Lower leg skin (tissue), 4 donors: ENCODE results near the gene YAP1. TPM values are rescaled to one million over a fixed set of nuclear protein-coding genes. Genes with fewer than 3 reads are reported as not detected.
"Not testable (repeated sequence)": the region's sequence is repeated elsewhere in the genome, so short reads cannot be mapped to it uniquely, and the experiment has no call there.

Experiments used
- DNase-seq, 2 donors: peaks; one replicate each; pipeline ENCODE4 v3.0.0-alpha.2; 2019; ENCODE audit warnings: low spot score in 2 of 2
- H3K4me3 ChIP-seq: fragments of 200-600 bp; sonication (generic); 2 replicates; pipeline ENCODE4 v1.5.1; 2017; ENCODE audit warnings: mild to moderate bottlenecking, low read depth; ENCODE audit not compliant: poor library complexity, severe bottlenecking
- CTCF ChIP-seq, 3 donors: fragments of 450-650 bp; IDR thresholded peaks; one replicate each; pipeline ENCODE4 v1.5.1; 2016; ENCODE audit warnings: antibody characterized with exemption in 3 of 3, mild to moderate bottlenecking in 3 of 3, moderate library complexity in 2 of 3
- POLR2A ChIP-seq, 2 donors: fragments of 450-650 bp; IDR thresholded peaks; one replicate each; pipeline ENCODE4 v1.6.1; 2016 to 2017; ENCODE audit warnings: antibody characterized with exemption in 2 of 2, mild to moderate bottlenecking in 1 of 2, moderate library complexity in 1 of 2
- WGBS, 2 donors: methylation state at CpG; one replicate each; pipeline ENCODE4 v1.1.5; 2018; 5-methylcytosine and 5-hydroxymethylcytosine counted together
- intact Hi-C: fragments of 100-400 bp; cut with DNase I; formaldehyde crosslinking; loops from one replicate; pipeline ENCODE4 v1.15.0; 2023; ENCODE audit warnings: low total_unique reads
- total RNA-seq, 4 donors: library from RNA; depleted of rRNA; stranded (reverse); fragments of >200 nt; gene quantifications; one replicate each; pipeline ENCODE4 v1.1.0, GENCODE V29; 2016

The YAP1 gene
- total RNA-seq, 4 donors from 2014 or later = 164 to 241 (median 211) TPM

DNA sequence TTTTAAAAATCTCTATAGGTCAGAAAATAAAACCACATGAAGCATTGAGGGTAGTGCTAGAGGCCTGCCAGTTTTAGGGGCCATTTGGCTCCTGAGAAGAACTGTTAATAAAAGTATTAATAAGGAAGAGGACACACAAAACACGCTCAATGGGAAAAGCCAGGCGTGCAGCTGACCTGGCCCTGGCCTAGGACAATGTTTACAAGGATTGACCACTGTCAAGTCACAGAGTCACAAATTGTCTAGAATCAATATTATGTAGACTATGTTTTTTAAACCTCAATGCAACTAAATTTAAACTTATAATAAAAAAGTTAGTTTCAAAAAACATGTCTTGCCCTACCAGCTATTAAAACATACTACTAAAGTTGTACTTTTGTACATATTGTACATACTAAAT, 89.4 kb downstream of the YAP1 start:
- WGBS, 2 donors = 94% methylated on average over 2 of the region's 2 CpGs
- intact Hi-C loops = no loop called here
- no peak for TF ChIP-seq POLR2A (IDR thresholded peaks at IDR 0.05)
- TF ChIP-seq CTCF (IDR thresholded peaks at IDR 0.05) = no peak
- no peak overlapping the region for H3K4me3 ChIP-seq
- DNase-seq = no peak

GRCh38 chr11:102200325-102200724, 90.1 kb downstream of the YAP1 start:
- DNase-seq, intact Hi-C loops, H3K4me3 ChIP-seq: not testable (repeated sequence)
- 59 to 70% methylated on average over 5 of the region's 5 CpGs for whole genome bisulfite sequencing, 2 donors

DNA sequence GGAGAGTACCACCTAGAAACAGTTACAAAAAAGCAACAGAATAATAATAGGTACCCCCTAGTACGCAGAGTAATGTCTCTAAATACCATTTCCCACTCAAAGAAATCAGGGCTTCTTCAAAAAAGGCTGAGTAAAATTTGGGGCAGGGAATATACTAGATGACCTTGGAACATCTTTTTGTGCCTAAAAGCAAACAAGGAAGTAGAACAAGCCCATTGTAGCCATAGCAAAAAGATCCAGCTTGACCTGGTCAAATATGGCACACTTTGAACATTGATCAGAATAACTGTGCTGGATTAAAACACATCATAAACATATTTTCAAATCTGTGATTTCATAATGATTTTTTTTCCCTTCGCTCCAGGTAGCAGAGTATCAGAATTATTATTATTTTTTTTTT, 91.5 kb downstream of the YAP1 start:
- TF ChIP-seq POLR2A (IDR thresholded peaks at IDR 0.05) = no peak
- TF ChIP-seq CTCF (IDR thresholded peaks at IDR 0.05) = no peak
- WGBS, 2 donors = 95 to 97% methylated on average over 2 of the region's 2 CpGs
- no peak overlapping the region for H3K4me3 ChIP-seq
- intact Hi-C loops = no loop called here
- no peak for DNase-seq

GRCh38 chr11:102202972-102203371, 92.7 kb downstream of the YAP1 start:
- intact Hi-C loops = no loop called here
- TF ChIP-seq POLR2A (IDR thresholded peaks at IDR 0.05) = no peak
- TF ChIP-seq CTCF (IDR thresholded peaks at IDR 0.05) = no peak
- no peak for DNase-seq
- WGBS, 2 donors = 63 to 74% methylated on average over 3 of the region's 3 CpGs
- H3K4me3 ChIP-seq = no peak overlapping the region

DNA sequence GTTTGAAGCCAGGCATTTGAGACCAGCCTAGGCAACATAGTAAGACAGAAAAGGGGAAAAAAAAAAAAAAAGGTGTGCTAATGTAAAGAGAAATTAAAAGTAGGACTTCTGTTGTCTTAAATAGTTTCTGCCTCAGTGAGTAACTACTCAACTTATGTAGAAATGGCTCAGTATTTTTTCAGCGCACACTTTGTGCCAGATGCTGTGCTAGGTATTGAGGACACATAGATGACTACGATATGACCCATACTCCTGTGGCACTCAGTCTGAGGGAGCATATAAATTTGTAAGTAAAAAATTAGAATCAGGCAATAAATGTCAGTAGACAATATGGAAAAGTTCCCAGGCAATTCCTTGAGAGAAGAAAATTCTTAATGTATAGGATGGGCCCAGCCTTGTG, 93.9 kb downstream of the YAP1 start:
- intact Hi-C loops = no loop called here
- WGBS, 2 donors = 42 to 45% methylated on average over 2 of the region's 2 CpGs
- TF ChIP-seq POLR2A (IDR thresholded peaks at IDR 0.05) = no peak
- no peak for TF ChIP-seq CTCF (IDR thresholded peaks at IDR 0.05)
- H3K4me3 ChIP-seq = no peak overlapping the region
- DNase-seq = no peak

- no peak for DNase-seq
- 71 to 81% methylated on average over 4 of the region's 4 CpGs for WGBS, 2 donors
- intact Hi-C loops = no loop called here
- no peak for TF ChIP-seq CTCF (IDR thresholded peaks at IDR 0.05)
- no peak for TF ChIP-seq POLR2A (IDR thresholded peaks at IDR 0.05)
- no peak overlapping the region for H3K4me3 ChIP-seq
Observed at GRCh38 chr11:102205805-102206204, 95.6 kb downstream of the YAP1 start.
